GM21717 (cell line): ENCODE measurements around the gene DRC1.
"Not testable (repeated sequence)": the region's sequence is repeated elsewhere in the genome, so short reads cannot be mapped to it uniquely, and the experiment has no call there.

Experiments
- ATAC-seq: cut with Tn5 transposase; IDR thresholded peaks from one replicate; pipeline ENCODE4 v1.9.1; 2021; ENCODE audit warnings: mild to moderate bottlenecking, moderate library complexity; ENCODE audit not compliant: unreplicated experiment

The DRC1 gene

DNA sequence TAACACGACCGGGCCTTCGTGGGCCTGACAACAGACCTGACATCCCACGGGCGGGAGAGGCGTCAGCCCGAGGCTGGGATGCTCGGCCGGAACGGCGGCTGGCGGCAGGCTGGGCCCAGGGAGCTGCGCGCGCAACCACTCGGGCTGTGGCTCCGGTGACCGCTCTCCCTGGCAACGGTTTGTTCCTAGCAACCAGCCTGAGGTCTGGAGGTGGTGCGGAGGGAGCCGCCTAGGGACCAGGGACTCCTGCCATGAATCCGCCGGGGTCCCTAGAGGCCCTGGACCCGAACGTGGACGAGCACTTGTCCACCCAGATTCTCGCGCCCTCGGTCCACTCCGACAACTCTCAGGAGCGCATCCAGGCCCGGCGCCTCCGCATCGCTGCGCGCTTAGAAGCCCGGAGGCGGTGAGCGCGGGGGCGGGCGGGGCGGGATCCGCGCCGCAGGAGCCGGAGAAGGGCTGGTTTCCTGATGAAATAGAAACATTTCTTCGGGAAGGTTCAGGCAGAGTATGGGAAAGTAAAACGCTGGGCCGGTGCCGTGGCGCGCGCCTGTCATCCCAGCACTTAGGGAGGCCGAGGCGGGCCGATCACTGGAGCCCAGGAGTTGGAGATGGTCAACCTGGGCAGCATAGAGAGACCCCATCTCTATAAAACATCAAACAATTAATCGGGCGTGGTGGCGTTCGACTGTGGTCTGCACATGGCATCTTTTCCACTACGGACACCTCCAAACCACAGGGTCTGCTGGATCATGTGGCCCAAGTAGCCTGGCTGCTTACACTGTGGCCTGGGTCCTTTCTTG lies at the start of gene DRC1:
Gene DRC1, plus strand, starts transcription at position 182 of the 803 bp plus-strand sequence. Its CDS starts 70 bp downstream, at position 252.
- no peak for ATAC-seq

DNA sequence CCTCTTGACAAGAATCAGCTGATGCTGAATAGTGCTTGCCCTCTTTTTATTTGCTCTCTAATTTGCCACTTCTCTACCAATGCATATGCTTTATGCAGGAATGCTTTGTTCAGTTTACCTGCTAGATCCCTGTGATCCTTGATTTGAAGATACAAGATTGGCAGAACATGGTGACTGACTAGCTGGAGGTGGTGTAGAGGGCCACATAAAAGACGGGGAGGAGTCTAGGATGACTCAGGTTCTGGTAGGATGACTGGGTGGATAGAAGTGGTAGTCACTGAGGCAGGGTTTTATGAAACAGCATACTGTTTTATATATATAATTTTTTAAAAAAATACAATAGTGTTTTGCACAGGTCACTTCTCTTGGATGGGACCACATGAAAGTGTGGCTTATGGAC lies 48.8 kb upstream of the DRC1 start:
- ATAC-seq = no peak

DNA sequence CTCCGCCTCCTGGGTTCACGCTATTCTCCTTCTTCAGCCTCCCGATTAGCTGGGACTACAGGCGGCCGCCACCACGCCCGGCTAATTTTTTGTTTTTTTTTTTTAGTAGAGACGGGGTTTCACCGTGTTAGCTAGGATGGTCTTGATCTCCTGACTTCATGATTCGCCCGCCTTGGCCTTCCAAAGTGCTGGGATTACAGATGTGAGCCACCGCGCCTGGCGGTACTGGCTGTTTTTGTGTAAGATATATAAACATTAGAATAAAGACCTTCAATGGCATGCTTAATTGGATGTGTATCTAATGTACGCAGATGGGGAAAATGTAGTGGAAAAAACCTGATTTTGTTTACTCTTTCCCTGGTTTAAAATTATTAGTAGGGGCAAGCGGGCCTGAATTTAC lies 47.3 kb upstream of the DRC1 start:
- not testable (repeated sequence) for ATAC-seq

DNA sequence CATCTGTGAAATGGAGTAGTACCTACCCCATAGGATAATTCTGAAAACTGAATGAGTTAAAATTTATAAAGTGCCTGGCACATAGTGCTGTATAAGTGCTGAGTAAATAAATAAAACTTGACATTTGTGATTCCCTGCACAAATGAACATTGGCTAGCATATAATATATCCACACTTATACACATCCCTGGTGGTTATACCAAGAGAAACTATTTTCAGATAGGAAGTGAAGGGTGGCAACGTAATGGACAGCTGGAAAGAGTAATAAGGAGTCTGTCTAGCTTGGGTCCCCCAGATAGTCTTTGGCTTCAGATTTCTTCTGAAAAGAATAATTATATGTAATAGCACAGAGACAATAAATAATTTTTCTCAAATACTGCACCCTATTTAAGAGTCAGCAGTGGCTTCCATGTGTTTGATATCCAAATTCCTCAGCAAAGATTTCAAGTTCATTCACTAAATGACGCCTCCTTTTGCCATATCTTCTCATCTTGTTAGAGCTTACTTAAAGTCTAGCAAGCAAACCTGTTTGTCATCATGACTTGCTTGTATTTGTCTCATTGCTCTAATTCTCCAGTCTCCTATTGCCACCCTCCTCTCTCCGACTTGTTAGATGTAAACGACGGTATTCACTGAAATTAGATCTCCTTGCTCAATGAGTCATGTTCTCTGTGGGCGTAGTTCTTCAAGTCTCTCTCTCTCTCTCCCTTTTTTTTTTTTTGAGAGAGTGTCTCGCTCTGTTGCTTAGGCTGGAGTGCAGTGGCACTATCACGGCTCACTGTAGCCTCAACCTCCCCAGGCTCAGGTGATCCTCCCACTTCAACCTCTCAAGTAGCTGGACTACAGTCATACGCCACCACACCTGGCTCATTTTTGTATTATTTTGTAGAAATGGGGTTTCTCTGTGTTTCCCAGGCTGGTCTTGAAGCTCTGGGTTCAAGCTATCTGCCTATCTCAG lies 46.4 kb upstream of the DRC1 start:
- ATAC-seq = no peak

DNA sequence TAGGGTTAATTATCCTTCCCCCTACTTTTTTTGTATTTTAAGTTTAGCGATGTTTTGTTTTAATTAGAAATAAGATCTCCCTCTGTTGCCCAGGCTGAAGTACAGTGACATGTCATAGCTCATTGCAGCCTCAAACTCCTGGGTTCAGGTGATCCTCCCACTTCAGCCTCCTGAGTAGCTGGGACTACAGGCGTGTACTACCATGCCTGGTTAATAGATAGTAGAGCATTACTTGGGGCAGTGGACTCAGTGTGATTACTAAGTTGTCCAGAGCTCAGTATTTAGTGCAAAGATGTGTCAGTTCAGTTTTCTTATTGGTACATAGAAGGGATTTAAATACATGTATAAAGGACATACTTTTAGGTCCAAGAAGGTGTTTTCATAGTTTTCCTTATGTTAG lies 45.6 kb upstream of the DRC1 start:
- ATAC-seq = no peak

DNA sequence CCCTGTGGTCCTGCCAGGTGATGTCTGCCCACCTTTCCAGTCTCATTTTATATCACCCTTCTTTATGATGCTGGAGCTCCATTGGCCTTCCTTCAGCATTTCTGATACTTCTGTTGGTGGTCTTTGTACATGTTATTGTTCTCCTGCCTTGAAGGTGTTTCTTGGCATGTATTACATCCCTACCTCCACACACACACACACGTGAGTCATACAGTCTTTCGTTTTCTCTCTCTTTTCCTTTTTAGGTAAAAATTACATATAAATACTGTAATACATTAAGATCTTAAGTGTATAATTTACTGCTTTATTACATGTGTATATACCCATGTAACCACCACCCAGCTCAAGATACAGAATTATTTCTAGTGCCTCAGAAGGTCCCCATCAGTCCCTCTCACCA lies 44.9 kb upstream of the DRC1 start:
- no peak for ATAC-seq

DNA sequence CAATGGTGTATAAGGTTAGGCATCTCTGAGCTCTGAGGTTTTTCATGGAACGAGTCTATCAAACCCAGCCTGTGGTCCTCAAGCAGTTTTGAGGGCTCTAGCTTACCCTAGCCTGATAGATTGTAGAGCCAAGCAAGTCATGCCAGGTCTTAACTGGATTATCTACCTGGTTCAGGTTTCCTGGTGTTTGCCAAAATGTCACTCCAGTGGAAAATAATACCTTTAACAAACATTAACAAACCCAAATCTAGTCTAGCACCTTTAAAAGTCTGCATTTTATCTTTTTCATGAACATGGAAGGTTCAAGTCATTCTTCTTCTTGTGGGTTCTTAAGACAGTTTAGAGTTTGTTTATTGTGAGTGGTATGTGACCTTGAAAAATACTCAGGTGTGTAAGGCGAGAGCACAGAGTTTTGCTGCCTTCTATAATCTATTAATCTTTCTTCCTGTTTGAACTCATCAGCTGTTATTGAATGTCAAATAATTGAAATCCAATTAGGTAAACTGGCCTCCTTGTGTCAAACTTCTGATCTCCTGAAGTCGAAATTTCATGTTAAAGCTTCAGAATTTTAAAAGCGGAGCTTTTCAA lies 41.7 kb upstream of the DRC1 start:
- ATAC-seq = no peak

DNA sequence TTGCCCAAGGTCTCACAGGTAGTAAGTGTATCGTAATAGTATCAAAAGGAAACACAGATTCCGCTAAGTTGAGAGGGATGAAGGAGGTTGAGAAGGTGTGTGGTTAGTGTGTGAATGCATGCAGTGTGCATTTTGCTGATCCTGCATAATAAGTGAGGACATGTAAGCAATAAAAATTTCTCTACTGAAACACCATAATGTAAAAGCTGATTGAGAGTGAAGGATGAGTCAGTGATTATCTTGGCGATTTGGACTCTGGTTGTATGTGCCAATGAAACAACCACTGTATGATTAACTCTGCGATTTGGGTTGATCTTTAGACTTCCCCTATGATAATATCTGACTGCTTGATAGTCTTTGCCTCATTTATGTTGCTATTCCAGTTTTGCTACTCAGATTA lies 38.4 kb upstream of the DRC1 start:
- no peak for ATAC-seq

DNA sequence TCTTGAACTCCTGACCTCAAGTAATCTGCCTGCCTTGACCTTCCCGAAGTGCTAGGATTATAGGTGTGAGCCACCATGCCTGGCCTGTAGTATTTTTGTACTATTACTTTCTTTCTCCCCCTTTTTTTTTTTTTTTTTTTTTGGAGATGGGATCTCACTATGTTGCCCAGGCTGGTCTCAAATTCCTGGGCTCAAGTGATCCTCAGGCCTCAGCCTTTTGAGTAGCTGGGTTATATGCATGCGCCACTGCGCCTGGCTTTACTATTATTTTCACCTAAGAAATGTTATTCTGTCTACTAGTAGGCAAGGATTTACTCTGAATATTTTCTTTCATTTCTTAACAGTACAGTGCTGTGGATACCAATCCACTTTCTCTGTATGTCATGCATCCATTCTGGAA lies 37.8 kb upstream of the DRC1 start:
- ATAC-seq = no peak

DNA sequence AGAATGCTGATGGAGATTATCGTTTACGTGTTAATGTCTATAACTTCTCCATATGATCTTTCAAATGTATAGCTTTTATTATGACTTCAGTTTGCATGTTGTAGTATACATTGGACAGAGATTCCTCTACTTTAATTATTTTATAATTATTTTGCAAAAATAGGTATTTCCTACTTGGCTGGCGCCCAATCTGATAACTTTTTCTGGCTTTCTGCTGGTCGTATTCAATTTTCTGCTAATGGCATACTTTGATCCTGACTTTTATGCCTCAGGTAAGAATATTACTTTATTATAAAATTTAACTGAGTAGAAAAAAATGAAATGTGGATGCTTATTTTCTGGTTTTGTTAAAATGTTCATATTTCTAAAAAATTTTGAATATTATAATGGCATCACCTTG lies 37.1 kb upstream of the DRC1 start:
- no peak for ATAC-seq

DNA sequence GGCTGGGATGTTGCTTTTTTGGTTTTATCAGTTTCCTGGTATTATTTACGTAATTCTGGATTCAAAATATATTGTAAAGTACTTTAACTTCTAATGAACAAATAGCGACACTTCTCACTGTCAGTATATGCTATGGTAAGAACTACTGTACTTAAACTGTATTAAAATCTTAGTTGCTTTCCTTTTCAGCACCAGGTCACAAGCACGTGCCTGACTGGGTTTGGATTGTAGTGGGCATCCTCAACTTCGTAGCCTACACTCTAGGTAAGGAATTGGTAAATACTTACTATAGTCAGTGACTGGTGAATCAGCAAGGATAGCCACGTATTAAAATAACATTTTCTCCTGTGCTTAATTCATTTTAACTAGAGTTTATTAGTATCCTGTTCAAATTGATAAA lies 34.8 kb upstream of the DRC1 start:
- no peak for ATAC-seq

DNA sequence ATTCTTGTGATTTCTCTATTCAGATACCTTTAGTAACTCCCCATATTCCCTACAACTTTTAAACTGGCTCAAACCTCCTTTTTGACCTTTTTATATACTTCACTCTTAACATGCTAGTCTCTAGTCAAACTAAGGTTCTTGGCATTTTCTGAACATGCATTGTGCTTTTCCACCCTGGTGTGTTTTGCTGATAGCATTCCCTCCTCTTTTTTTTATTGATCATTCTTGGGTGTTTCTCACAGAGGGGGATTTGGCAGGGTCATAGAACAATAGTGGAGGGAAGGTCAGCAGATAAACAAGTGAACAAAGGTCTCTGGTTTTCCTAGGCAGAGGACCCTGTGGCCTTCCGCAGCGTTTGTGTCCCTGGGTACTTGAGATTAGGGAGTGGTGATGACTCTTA lies 32.1 kb upstream of the DRC1 start:
- ATAC-seq = not testable (repeated sequence)

DNA sequence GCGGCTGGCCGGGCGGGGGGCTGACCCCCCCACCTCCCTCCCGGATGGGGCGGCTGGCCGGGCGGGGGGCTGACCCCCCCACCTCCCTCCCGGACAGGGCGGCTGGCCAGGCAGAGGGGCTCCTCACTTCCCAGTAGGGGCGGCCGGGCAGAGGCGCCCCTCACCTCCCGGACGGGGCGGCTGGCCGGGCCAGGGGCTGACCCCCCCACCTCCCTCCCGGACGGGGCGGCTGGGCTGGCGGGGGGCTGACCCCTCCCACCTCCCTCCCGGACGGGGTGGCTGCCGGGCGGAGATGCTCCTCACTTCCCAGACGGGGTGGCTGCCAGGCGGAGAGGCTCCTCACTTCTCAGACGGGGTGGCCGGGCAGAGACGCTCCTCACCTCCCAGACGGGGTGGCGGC lies 30.8 kb upstream of the DRC1 start:
- ATAC-seq = not testable (repeated sequence)

DNA sequence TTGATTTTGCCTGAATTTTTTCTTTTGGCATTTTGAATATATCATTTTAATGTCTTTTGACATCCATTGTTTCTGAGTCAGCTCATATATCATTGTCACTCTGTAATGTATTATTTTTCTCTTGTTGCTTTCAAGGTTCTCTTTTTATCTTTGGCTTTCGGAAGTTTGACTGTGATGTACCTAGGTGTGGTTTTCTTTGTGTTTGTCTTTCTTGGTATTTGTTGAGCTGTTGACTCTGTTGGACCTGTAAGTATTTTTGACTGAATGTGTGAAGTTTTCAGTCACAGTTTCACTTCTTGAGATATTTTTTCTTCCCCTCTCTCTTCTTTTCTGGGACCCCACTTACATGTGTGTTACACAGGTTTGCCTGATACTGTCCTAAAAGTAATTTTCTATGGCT lies 24.9 kb upstream of the DRC1 start:
- ATAC-seq = no peak

DNA sequence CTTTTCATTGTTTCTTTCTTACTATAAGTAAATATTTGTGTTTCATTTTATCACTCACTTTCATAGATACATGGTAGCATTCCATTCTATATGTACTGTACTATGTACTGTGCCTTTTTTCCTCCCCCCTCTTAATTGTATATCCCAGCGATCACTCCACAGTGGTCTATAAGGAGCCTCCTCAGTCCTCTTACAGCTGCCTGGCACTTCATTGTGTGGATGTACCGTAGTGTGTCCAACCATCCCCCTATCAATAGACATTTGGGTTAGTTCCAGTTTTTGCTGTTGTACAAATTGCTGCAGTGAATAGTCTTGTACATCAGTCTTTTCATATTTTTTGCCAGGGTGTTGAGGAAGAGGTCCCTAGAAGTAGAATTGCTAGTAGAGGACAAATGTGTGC lies 21.4 kb upstream of the DRC1 start:
- no peak for ATAC-seq

DNA sequence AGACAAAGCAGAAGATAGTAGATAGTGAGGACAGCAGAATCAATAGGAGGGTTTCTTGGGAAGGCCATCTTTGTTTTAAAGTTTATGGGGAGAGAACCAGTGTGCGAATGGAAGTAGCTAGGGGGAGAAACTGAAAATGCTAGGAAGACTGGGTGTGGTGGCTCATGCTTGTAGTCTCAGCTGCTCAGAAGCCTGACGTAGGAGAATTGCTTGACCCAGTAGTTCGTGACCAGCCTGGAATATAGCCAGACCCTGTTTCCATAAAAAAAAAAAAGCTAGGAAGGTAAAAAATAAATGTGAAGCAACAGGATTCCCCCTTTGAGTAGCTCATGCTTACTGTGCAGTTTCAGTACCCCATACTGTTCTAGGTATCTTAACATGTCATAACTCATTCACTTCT lies 19.2 kb upstream of the DRC1 start:
- no peak for ATAC-seq

DNA sequence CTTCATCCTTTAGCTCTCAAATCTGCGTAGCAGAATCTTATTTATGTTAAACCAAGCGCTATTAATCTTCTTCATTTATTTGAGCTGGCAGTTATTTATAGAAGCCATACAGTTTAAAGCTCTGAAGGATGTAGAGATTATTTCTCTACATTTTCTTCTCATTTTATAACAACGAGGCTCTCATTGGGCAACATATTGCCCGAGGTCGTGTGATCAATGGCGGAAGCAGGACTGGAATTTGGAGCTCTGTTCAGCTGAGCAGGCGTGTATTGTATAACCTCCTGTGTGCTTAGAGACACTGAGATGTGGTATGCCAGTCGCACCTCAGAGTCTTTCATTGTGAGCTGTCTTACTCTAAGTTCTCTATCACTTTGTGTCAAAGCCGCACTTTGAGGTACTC lies 17.5 kb upstream of the DRC1 start:
- no peak for ATAC-seq

DNA sequence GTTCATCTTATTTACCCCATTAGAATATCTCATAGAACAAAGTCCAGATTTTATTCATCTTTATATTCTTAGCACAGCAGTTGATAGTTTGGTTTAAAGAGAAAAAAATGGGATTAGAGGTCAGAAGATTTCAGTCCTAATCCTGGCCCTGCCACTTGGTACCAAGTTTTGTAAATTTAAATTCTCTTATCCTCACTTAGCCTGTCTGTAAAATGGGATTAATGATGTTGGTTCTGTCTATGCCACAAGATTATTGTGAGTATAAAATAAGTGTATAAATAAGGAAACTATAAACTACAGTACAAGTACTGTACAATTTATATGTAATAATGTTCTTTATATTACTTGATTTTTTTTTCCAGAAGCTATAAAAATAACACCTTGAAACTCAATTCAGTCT lies 17.1 kb upstream of the DRC1 start:
- ATAC-seq = no peak

DNA sequence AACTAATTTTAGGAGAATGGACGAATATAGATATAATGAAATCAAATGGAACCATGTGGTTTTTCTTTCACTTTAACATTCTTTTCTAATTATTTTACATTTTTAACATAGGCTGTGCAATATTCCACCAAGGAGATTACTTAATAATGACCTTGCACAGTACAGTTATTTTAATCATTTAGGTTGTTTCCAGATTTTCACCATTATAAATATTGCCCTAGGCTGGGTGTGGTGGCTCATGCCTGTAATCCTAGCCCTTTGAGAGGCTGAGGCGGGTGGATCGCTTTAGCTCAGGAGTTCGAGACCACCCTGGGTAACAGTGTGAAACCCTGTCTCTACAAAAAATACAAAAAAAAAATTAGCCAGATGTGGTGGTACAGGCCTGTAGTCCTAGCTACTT lies 14.5 kb upstream of the DRC1 start:
- no peak for ATAC-seq

DNA sequence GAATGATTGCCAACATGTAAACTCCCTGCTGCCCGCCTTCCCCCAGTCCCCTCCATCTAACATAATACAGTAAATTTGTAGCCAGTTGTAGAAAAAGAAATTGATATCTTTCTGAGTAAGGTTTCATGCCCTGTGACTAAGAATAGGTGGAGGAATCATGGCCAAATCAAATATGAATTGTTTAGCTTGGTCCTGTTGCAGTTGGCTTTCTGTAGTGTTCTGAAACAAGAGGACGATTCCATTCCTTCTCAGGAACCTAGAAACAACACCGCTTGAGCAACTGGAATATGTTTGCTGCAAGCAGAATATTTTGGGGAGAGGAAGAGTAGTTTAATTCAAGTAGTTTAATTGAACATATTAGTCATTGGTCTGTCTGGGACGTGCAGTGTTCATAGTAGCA lies 7.0 kb upstream of the DRC1 start:
- no peak for ATAC-seq

DNA sequence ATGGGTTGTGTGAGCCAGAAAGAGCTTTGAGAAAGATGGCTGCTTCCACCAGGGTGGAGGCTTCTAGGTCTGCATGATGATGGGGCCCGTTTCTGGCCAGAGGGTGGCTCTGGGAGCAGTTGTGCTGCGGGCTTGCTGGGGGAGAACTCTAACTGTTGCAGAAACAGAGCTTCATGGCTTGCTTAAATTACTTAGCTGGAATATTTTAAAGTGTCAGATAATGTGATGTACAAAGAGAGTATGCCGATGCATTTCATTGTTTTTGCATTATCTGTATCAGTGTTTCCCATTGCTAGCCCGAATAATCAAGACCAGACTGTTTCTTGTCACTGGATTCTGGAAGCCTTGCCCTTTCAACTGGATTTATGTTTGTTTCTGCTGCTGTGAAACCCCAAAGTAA lies 6.3 kb upstream of the DRC1 start:
- no peak for ATAC-seq
